ENCODE data around the gene MGST2. TPM values are rescaled to one million over a fixed set of nuclear protein-coding genes. Genes with fewer than 3 reads are reported as not detected.

MGST2 gene
- total RNA-seq, 4 donors from 2014 or later, result 34.0 to 117 (median 78.7) TPM

DNA sequence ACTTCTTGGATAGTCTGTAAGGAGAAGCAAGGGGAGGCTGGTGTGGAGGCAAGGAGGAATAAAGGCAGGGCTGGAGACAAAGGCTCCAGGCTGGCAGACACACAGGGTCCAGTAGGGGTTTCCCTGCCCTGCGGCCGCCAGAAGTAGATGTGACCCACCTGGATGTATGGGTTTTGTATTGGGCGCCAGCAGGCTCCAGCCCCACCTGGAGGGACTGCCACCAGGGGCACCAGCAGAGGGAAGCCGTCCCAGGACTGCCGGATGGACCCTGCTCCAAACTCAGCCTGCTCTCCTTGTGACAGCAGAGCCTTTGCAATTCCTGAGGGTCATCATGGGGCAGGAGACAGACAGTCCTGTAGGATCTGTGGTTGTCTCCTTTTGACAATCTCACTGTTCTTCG, 52.7 kb downstream of the MGST2 start:
- Histone ChIP-seq H3K9me3 (no peaks in the 10 kb centered on the region), H3K27me3 (no peaks in the 10 kb centered on the region), H3K36me3 (peaks cover 0 to 3% of the 10 kb centered on the region in 2 donors), H3K4me1 (no peaks in the 10 kb centered on the region), H3K4me3 (replicated peaks in 1 of 3) (no peak overlapping the region), H3K27ac (no peak overlapping the region)
- no peak for TF ChIP-seq POLR2A (IDR thresholded peaks at IDR 0.05)
- TF ChIP-seq, protein P1, sequence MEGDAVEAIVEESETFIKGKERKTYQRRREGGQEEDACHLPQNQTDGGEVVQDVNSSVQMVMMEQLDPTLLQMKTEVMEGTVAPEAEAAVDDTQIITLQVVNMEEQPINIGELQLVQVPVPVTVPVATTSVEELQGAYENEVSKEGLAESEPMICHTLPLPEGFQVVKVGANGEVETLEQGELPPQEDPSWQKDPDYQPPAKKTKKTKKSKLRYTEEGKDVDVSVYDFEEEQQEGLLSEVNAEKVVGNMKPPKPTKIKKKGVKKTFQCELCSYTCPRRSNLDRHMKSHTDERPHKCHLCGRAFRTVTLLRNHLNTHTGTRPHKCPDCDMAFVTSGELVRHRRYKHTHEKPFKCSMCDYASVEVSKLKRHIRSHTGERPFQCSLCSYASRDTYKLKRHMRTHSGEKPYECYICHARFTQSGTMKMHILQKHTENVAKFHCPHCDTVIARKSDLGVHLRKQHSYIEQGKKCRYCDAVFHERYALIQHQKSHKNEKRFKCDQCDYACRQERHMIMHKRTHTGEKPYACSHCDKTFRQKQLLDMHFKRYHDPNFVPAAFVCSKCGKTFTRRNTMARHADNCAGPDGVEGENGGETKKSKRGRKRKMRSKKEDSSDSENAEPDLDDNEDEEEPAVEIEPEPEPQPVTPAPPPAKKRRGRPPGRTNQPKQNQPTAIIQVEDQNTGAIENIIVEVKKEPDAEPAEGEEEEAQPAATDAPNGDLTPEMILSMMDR (IDR thresholded peaks at IDR 0.05), result no peak
- no peak for DNase-seq
- intact Hi-C loops (cut with DNase I), result no loop called here
- 96 to 100% methylated on average over 4 to 5 of the region's 6 CpGs for WGBS, 2 donors

DNA sequence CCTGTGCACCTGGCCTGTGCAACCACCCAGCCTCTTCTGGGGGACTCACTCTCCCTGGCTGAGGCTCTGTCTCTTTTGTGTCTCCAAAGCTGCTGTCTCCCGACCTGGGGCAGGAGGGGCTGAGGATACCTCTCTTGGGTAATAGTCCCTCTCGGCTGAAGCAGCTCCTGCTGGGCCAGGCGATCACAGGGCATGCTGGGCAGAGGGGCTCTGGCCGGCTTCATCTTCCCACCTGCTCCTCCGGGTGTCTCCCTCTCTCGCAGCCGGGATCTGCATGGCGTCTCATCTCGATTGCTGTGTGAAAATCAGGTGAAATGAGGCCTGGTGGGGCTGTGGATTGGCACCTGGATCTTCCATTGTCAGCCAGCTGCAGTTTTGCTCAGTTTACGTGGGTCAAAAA, 53.2 kb downstream of the MGST2 start:
- intact Hi-C loops (cut with DNase I), result no loop called here
- DNase-seq, result no peak
- peaks cover 0 to 3% of the 10 kb centered on the region in 2 donors for H3K36me3 ChIP-seq
- no peaks in the 10 kb centered on the region for H3K9me3 ChIP-seq
- no peak overlapping the region for H3K27ac ChIP-seq
- H3K27me3 ChIP-seq, result no peaks in the 10 kb centered on the region
- H3K4me3 ChIP-seq (replicated peaks in 1 of 3), result no peak overlapping the region
- 94 to 96% methylated on average over 9 to 10 of the region's 10 CpGs for WGBS, 2 donors
- TF ChIP-seq POLR2A (IDR thresholded peaks at IDR 0.05), result no peak
- TF ChIP-seq, protein P1 (IDR thresholded peaks at IDR 0.05), result no peak
- peaks cover 0 to under 1% of the 10 kb centered on the region in 2 donors for H3K4me1 ChIP-seq

DNA sequence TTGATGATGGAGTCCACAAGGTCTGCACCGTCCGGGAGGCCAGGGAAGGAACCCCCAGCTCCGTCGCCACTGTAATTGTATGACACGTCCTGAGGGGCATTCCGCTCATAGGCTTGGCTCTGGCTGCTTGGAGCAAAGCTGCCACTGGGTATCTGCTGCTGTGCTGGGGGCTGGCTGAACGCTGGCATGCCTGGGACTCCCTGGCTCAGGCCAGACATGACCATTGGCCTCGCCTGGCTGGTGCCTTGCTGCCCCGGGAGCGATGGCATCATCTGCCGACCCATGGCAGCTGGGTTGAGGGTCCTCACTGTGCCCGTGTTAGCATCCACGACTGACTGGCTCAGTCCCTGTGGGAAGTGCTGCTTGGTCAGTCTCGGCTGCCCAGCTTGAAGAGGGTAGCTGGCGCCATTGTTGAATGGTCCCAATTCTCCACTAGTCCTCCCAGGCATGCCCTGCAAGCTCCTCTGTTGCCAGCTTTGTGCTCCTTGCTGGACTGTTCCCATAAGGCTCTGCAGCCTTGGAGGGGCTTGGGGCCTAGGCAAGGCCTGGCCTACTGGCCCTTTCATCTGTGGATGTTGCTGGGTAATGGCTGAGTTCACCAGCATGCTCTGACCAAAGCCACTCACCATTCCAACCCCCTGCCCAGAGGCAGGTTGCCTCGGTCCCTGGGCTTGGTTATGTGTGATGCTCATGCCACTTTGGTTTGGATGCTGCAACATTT, 53.9 kb downstream of the MGST2 start:
- intact Hi-C loops (cut with DNase I), result no loop called here
- H3K27me3 ChIP-seq, result no peaks in the 10 kb centered on the region
- DNase-seq, result no peak
- H3K4me1 ChIP-seq, result peaks cover 0 to 8% of the 10 kb centered on the region in 2 donors
- no peak overlapping the region for H3K4me3 ChIP-seq (replicated peaks in 1 of 3)
- H3K9me3 ChIP-seq, result no peaks in the 10 kb centered on the region
- H3K27ac ChIP-seq, result no peak overlapping the region
- H3K36me3 ChIP-seq, result peaks cover 0 to 3% of the 10 kb centered on the region in 2 donors
- no peak for TF ChIP-seq POLR2A (IDR thresholded peaks at IDR 0.05)
- TF ChIP-seq, protein P1 (IDR thresholded peaks at IDR 0.05), result no peak
- WGBS, 2 donors, result 93 to 96% methylated on average over 8 to 15 of the region's 16 CpGs

DNA sequence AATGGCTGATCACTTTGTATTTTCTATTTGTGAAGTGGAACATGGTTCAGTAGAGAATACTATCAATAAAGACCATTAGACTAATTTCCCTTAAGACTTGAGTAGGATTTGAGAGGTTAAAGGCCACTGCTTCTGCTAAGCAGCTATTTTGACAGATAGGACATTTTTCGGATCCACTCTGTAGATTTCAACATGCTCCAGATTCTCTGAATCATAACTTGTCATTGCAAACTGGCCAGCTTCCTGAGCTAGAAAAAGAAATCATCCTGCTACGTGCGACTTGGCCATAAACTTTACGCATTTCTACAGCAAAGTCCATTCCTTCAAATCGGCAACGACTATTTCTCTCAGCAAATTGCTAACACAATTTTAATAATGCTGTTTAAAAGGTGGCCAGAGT, 55.2 kb downstream of the MGST2 start:
- TF ChIP-seq, protein P1 (IDR thresholded peaks at IDR 0.05), result no peak
- TF ChIP-seq POLR2A (IDR thresholded peaks at IDR 0.05), result no peak
- WGBS, 2 donors, result 84 to 95% methylated on average over 6 of the region's 6 CpGs
- Histone ChIP-seq H3K27ac (no peak overlapping the region), H3K9me3 (no peaks in the 10 kb centered on the region), H3K36me3 (peaks cover 0 to 3% of the 10 kb centered on the region in 2 donors), H3K27me3 (no peaks in the 10 kb centered on the region), H3K4me1 (peaks cover 0 to 8% of the 10 kb centered on the region in 2 donors), H3K4me3 (replicated peaks in 1 of 3) (no peak overlapping the region)
- no peak for DNase-seq
- intact Hi-C loops (cut with DNase I), result no loop called here

DNA sequence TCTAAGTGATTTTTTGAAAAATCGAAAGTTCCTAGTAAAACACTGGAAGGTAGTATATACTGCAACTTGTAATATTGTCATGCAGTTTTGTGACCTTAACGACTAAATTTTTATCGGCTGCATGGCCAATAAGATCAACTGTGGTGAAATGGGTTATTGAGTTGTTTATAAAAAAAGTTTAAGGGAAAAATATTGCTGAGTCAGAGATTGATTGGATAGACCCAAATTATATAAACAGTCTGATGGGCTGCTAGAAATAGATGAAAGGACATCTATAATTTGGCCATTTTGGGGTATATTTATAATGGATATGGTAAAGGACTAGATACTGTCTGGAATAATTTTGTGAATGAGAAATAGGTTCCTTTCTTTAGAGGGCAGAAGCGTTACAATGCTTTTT, 56.2 kb downstream of the MGST2 start:
- H3K4me1 ChIP-seq, result peaks cover 0 to 8% of the 10 kb centered on the region in 2 donors
- 72 to 84% methylated on average over 4 of the region's 4 CpGs for WGBS, 2 donors
- peaks cover 0 to 3% of the 10 kb centered on the region in 2 donors for H3K36me3 ChIP-seq
- intact Hi-C loops (cut with DNase I), result no loop called here
- H3K9me3 ChIP-seq, result no peaks in the 10 kb centered on the region
- no peak for DNase-seq
- no peaks in the 10 kb centered on the region for H3K27me3 ChIP-seq
- H3K4me3 ChIP-seq (replicated peaks in 1 of 3), result no peak overlapping the region
- no peak for TF ChIP-seq POLR2A (IDR thresholded peaks at IDR 0.05)
- TF ChIP-seq, protein P1 (IDR thresholded peaks at IDR 0.05), result no peak
- no peak overlapping the region for H3K27ac ChIP-seq
